Mucosa of descending colon (tissue), 3 donors: ENCODE data around the gene THADA. TPM values are rescaled to one million over a fixed set of nuclear protein-coding genes. Genes with fewer than 3 reads are reported as not detected.
"Not testable (repeated sequence)": the region's sequence is repeated elsewhere in the genome, so short reads cannot be mapped to it uniquely, and the experiment has no call there.

Experiments used
- ATAC-seq: fragments of 200-7000 bp; cut with Tn5 transposase; one replicate; pipeline ENCODE4 v1.9.1; 2020; ENCODE audit warnings: mild to moderate bottlenecking, moderate library complexity
- DNase-seq, 3 donors: peaks; one replicate each; pipeline ENCODE4 v3.0.0-alpha.2; 2020
- H3K36me3 ChIP-seq: fragments of 200-600 bp; one replicate; pipeline ENCODE4 v1.8.0; 2021; ENCODE audit warnings: low read depth, mild to moderate bottlenecking
- H3K4me1 ChIP-seq: fragments of 200-600 bp; one replicate; pipeline ENCODE4 v1.8.0; 2021; ENCODE audit warnings: low read depth, mild to moderate bottlenecking
- H3K4me3 ChIP-seq: fragments of 200-600 bp; one replicate; pipeline ENCODE4 v1.8.0; 2021; ENCODE audit warnings: mild to moderate bottlenecking
- H3K9me3 ChIP-seq: fragments of 200-600 bp; one replicate; pipeline ENCODE4 v1.8.0; 2021; ENCODE audit warnings: mild to moderate bottlenecking
- CTCF ChIP-seq: fragments of 200-600 bp; IDR thresholded peaks from one replicate; pipeline ENCODE4 v1.8.0; 2022; ENCODE audit warnings: antibody characterized with exemption, mild to moderate bottlenecking
- intact Hi-C, 2 donors: fragments of 100-400 bp; cut with DNase I in 1 of 2; cut with micrococcal nuclease in 1 of 2; formaldehyde crosslinking; loops; one replicate each; pipeline versions ENCODE4 v1.11.0 to v1.11.1; 2022; cut with DNase I, micrococcal nuclease
- total RNA-seq, 3 donors: library from RNA; stranded (reverse); fragmentation: NEBNext Ultra II Directional in 2 of 3; extraction: Animal tissue kit (Norgen Biotek cat#: 25700) in 2 of 3; gene quantifications; one replicate each; pipeline versions ENCODE4 v1.2.1 to v1.2.4, GENCODE V29; 2021 to 2023
- donor health status: DM: no; HTN: no; CAD: no; lungs with moderate emphysema.
- donor health status: DM: no; HTN: no; CAD: no.
- donor health status: DM: no; HTN: yes; CAD: no.

THADA gene
- total RNA-seq, 3 donors from 2014 or later: 20.1 to 26.7 (median 25.3) TPM

GRCh38 chr2:43285987-43286386 is 309.9 kb downstream of the THADA start:
- no peaks in the 10 kb centered on the region for H3K36me3 ChIP-seq
- no peak for DNase-seq
- no peak overlapping the region for H3K4me3 ChIP-seq
- peaks cover 16% of the 10 kb centered on the region for H3K9me3 ChIP-seq
- no peaks in the 10 kb centered on the region for H3K4me1 ChIP-seq
- TF ChIP-seq CTCF: no peak
- intact Hi-C loops: no loop called here
- no peak for ATAC-seq

- H3K36me3 ChIP-seq: no peaks in the 10 kb centered on the region
- H3K9me3 ChIP-seq: peaks cover 16% of the 10 kb centered on the region
- DNase-seq (no peak), ATAC-seq (no peak)
- no peak for TF ChIP-seq CTCF
- H3K4me3 ChIP-seq: no peak overlapping the region
- intact Hi-C loops: no loop called here
- no peaks in the 10 kb centered on the region for H3K4me1 ChIP-seq
These were observed 310.9 kb downstream of the THADA start for GRCh38 chr2:43284967-43285366.

GRCh38 chr2:43284347-43284746 is 311.5 kb downstream of the THADA start:
- H3K36me3 ChIP-seq, ATAC-seq, H3K4me1 ChIP-seq, DNase-seq, H3K4me3 ChIP-seq, intact Hi-C loops: not testable (repeated sequence)
- peaks cover 16% of the 10 kb centered on the region for H3K9me3 ChIP-seq

GRCh38 chr2:43280994-43281393 is 314.8 kb downstream of the THADA start:
- Histone ChIP-seq H3K4me3 (no peak overlapping the region), H3K36me3 (no peaks in the 10 kb centered on the region), H3K4me1 (peaks cover 12% of the 10 kb centered on the region), H3K9me3 (peaks cover 16% of the 10 kb centered on the region)
- ATAC-seq (no peak), DNase-seq (no peak)
- TF ChIP-seq CTCF: no peak
- intact Hi-C loops: no loop called here

GRCh38 chr2:43279317-43279840 is 316.5 kb downstream of the THADA start:
- no peaks in the 10 kb centered on the region for H3K36me3 ChIP-seq
- TF ChIP-seq CTCF: no peak
- intact Hi-C loops: no loop called here

GRCh38 chr2:43278564-43279220 is 317.1 kb downstream of the THADA start:
- no peak for TF ChIP-seq CTCF
- Histone ChIP-seq H3K36me3 (no peaks in the 10 kb centered on the region), H3K9me3 (peaks cover 1% of the 10 kb centered on the region), H3K4me1 (peaks cover 14% of the 10 kb centered on the region), H3K4me3 (no peak overlapping the region)
- intact Hi-C loops: no loop called here
- no peak for DNase-seq
- no peak for ATAC-seq

More at GRCh38 chr2:43279317-43279840, 316.5 kb downstream of the THADA start:
- Histone ChIP-seq H3K4me3 (no peak overlapping the region), H3K9me3 (peaks cover 8% of the 10 kb centered on the region), H3K4me1 (peaks cover 14% of the 10 kb centered on the region)
- ATAC-seq (no peak), DNase-seq (no peak)
